Naive thymus-derived CD4-positive, alpha-beta T cell (primary cell): ENCODE data around the gene ATP5F1A. TPM values are rescaled to one million over a fixed set of nuclear protein-coding genes. Genes with fewer than 3 reads are reported as not detected.
"Not testable (repeated sequence)": the region's sequence is repeated elsewhere in the genome, so short reads cannot be mapped to it uniquely, and the experiment has no call there.

Experiments used
- ATAC-seq: fragments of 150-1000 bp; cut with Tn5 transposase; 2 replicates; pipeline ENCODE4 v1.10.0; 2021; ENCODE audit warnings: mild to moderate bottlenecking, moderate library complexity
- CTCF ChIA-PET: fragments of 350-600 bp; sonication (Branson Sonifier 250); formaldehyde crosslinking; loops from one replicate; lab custom pipeline; 2021; ENCODE audit warnings: antibody characterized with exemption; lab: Charles Lee
- POLR2A ChIA-PET: fragments of 350-600 bp; sonication (Branson Sonifier 250); formaldehyde crosslinking; loops from one replicate; lab custom pipeline; 2021; ENCODE audit warnings: antibody characterized with exemption, inconsistent platforms; lab: Charles Lee
- DNase-seq, 9 donors: peaks; one replicate each; pipeline versions ENCODE4 v3.0.0 to v3.0.0-alpha.2; 2020 to 2022; ENCODE audit warnings: mixed read lengths in 1 of 9
- H3K27ac ChIP-seq: one replicate; pipeline ENCODE4 v1.7.0; 2013; ENCODE audit warnings: mild to moderate bottlenecking, low read depth, low read length, moderate library complexity
- H3K27me3 ChIP-seq, 2 donors: one replicate each; pipeline ENCODE4 v1.7.0; 2013; ENCODE audit warnings: low read length in 2 of 2, mild to moderate bottlenecking in 2 of 2, moderate library complexity in 2 of 2; ENCODE audit not compliant: control insufficient read depth in 2 of 2, insufficient read depth in 2 of 2
- H3K36me3 ChIP-seq, 3 experiments: 1 replicate in 2 of 3; 2 replicates in 1 of 3; pipeline ENCODE4 v1.7.0; 2013; ENCODE audit warnings: low read length in 3 of 3, mild to moderate bottlenecking in 3 of 3, moderate library complexity in 1 of 3; ENCODE audit not compliant: insufficient read depth in 3 of 3, control insufficient read depth in 2 of 3
- H3K4me1 ChIP-seq, 2 donors: one replicate each; pipeline ENCODE4 v1.7.0; 2013; ENCODE audit warnings: low read length in 2 of 2, mild to moderate bottlenecking in 2 of 2, moderate library complexity in 1 of 2; ENCODE audit not compliant: control insufficient read depth in 2 of 2, insufficient read depth in 2 of 2
- H3K4me3 ChIP-seq: 2 replicates; pipeline ENCODE4 v1.7.0; 2013; ENCODE audit warnings: mild to moderate bottlenecking, low read length
- H3K9me3 ChIP-seq, 3 experiments: 1 replicate in 2 of 3; 2 replicates in 1 of 3; pipeline ENCODE4 v1.7.0; 2013; ENCODE audit warnings: low read length in 3 of 3; ENCODE audit not compliant: control insufficient read depth in 2 of 3
- H3K27ac Mint-ChIP-seq, 9 donors: one replicate each; pipeline ENCODE4 v1.8.0; 2020 to 2022; ENCODE audit warnings: mixed read lengths in 9 of 9, mild to moderate bottlenecking in 8 of 9, moderate library complexity in 5 of 9, inconsistent platforms in 2 of 9
- H3K27me3 Mint-ChIP-seq, 5 donors: one replicate each; pipeline ENCODE4 v1.8.0; 2021 to 2022; ENCODE audit warnings: mixed read lengths in 5 of 5, mild to moderate bottlenecking in 1 of 5
- H3K36me3 Mint-ChIP-seq, 5 donors: one replicate each; pipeline ENCODE4 v1.8.0; 2020 to 2022; ENCODE audit warnings: mixed read lengths in 5 of 5, mild to moderate bottlenecking in 3 of 5, inconsistent platforms in 1 of 5
- H3K4me1 Mint-ChIP-seq, 7 donors: one replicate each; pipeline ENCODE4 v1.8.0; 2020 to 2022; ENCODE audit warnings: mixed read lengths in 7 of 7, mild to moderate bottlenecking in 3 of 7, inconsistent platforms in 1 of 7
- H3K4me3 Mint-ChIP-seq, 10 donors: one replicate each; pipeline ENCODE4 v1.8.0; 2020 to 2022; ENCODE audit warnings: mild to moderate bottlenecking in 10 of 10, mixed read lengths in 10 of 10, moderate library complexity in 6 of 10, inconsistent platforms in 2 of 10
- H3K9me3 Mint-ChIP-seq, 11 donors: one replicate each; pipeline ENCODE4 v1.8.0; 2020 to 2022; ENCODE audit warnings: mixed read lengths in 11 of 11, mild to moderate bottlenecking in 4 of 11, inconsistent platforms in 1 of 11, moderate library complexity in 1 of 11
- intact Hi-C, 2 donors: fragments of 100-400 bp; cut with micrococcal nuclease; formaldehyde crosslinking; loops; one replicate each; pipeline ENCODE4 v1.15.1; 2023
- polyA plus RNA-seq, 2 donors: library from polyadenylated mRNA; unstranded; fragments of 300-500 nt; fragmentation: Illumina TruSeq; gene quantifications; one replicate each; pipeline ENCODE4 v1.2.3, GENCODE V29; 2021
- total RNA-seq, 6 experiments: library from RNA in 5 of 6; stranded (reverse) in 5 of 6; gene quantifications; 1 replicate in 5 of 6; 2 replicates in 1 of 6; pipeline ENCODE4 v1.2.3 and lab custom pipeline; 2021 to 2026

ATP5F1A gene
- total RNA-seq (100 to 1,000 TPM; 181 to 311 (median 212) TPM), polyA plus RNA-seq (100 to 1,000 TPM; 484 to 541 TPM), total RNA-seq (lab: John Stamatoyannopoulos, UW) (207 reads per million, percentile 93 among the genes with 10 or more reads in this experiment)

- Histone ChIP-seq H3K27me3 (no peaks in the 10 kb centered on the region), H3K4me1 (peaks cover 18 to 32% of the 10 kb centered on the region in 2 donors), H3K27ac (peak within 1 kb of the TSS; percentile 94), H3K4me3 (peak within 1 kb of the TSS; percentile 92), H3K36me3 (peaks cover 0 to 12% (median 0%) of the 10 kb centered on the region in 3 experiments), H3K9me3 (no peaks in the 10 kb centered on the region)
- Mint-ChIP-seq H3K36me3 (peaks cover 0 to 11% (median 7%) of the 10 kb centered on the region in 5 donors), H3K27ac (peak within 1 kb of the TSS; percentile 94 to 99 (median 97)), H3K9me3 (peaks cover 0 to 3% (median 0%) of the 10 kb centered on the region in 11 donors), H3K4me1 (peaks cover 18 to 43% (median 35%) of the 10 kb centered on the region in 7 donors), H3K4me3 (peak within 1 kb of the TSS; percentile 92 to 99 (median 96)), H3K27me3 (peaks cover 0 to 2% (median 0%) of the 10 kb centered on the region in 5 donors)
- ChIA-PET CTCF (interaction anchor here (1.0 to 1.9 kb wide), 3 partner anchors 25 to 560 kb away, joined by 3 to 8 read pairs (median 4); a partner anchor contains a TSS), POLR2A (interaction anchor here (0.8 to 1.6 kb wide), 7 partner anchors 9 to 367 kb away, joined by 3 to 6 read pairs (median 3); a partner anchor contains a TSS)
- peak; percentile 69 to 86 (median 80) for DNase-seq
- intact Hi-C loops, result loop anchor here (1.0 to 5.0 kb wide), 10 partner anchors 59 to 1834 kb away; partner anchors contain the start of genes EPG5 (in 2 of the 2) and SMAD2 (in 2 of the 2)
- peak; percentile 94 for ATAC-seq
Observed at GRCh38 chr18:46097801-46098615, at the start of gene ATP5F1A. Gene ATP5F1A, minus strand, starts transcription at chr18:46098296. Its CDS starts 65 bp downstream, at chr18:46098231.

- H3K9me3 ChIP-seq, result no peaks in the 10 kb centered on the region
- no peaks in the 10 kb centered on the region for H3K36me3 ChIP-seq
- no peaks in the 10 kb centered on the region for H3K4me1 ChIP-seq
- intact Hi-C loops, result no loop called here
- Mint-ChIP-seq H3K36me3 (peaks cover 0 to 12% (median 4%) of the 10 kb centered on the region in 5 donors), H3K9me3 (no peaks in the 10 kb centered on the region), H3K27ac (no peak overlapping the region), H3K27me3 (no peaks in the 10 kb centered on the region), H3K4me3 (no peak overlapping the region), H3K4me1 (peaks cover 0 to 4% (median 0%) of the 10 kb centered on the region in 7 donors)
- CTCF ChIA-PET, result interaction anchor here (1.5 kb wide), 1 partner anchor 517 kb away, joined by 6 read pairs; no protein-coding TSS in a partner anchor
- POLR2A ChIA-PET, result no interaction called here
- H3K27ac ChIP-seq, result no peak overlapping the region
- no peak overlapping the region for H3K4me3 ChIP-seq
- ATAC-seq (no peak), DNase-seq (no peak)
- H3K27me3 ChIP-seq, result no peaks in the 10 kb centered on the region
Observed at GRCh38 chr18:46141199-46141598, 43.1 kb upstream of the ATP5F1A start.

- intact Hi-C loops, result no loop called here
- no peaks in the 10 kb centered on the region for H3K27me3 Mint-ChIP-seq
Observed at GRCh38 chr18:46140173-46140572, 42.1 kb upstream of the ATP5F1A start.

GRCh38 chr18:46134920-46135675 is 37.0 kb upstream of the ATP5F1A start:
- no peaks in the 10 kb centered on the region for H3K27me3 ChIP-seq
- ChIA-PET CTCF (no interaction called here), POLR2A (no interaction called here)
- Mint-ChIP-seq H3K4me3 (no peak overlapping the region), H3K36me3 (peaks cover 0 to 13% (median 0%) of the 10 kb centered on the region in 5 donors), H3K27me3 (no peaks in the 10 kb centered on the region), H3K27ac (peak overlapping the region in 4 of 9 donors; percentile 19 to 72 (median 26)), H3K4me1 (peaks cover 0 to 4% (median 0%) of the 10 kb centered on the region in 7 donors), H3K9me3 (no peaks in the 10 kb centered on the region)
- H3K27ac ChIP-seq, result no peak overlapping the region
- intact Hi-C loops, result no loop called here
- no peaks in the 10 kb centered on the region for H3K4me1 ChIP-seq
- H3K9me3 ChIP-seq, result no peaks in the 10 kb centered on the region
- peaks cover 0 to 2% (median 0%) of the 10 kb centered on the region in 3 experiments for H3K36me3 ChIP-seq
- ATAC-seq (no peak), DNase-seq (no peak)
- H3K4me3 ChIP-seq, result no peak overlapping the region

More at GRCh38 chr18:46140173-46140572, 42.1 kb upstream of the ATP5F1A start:
- Mint-ChIP-seq H3K9me3 (no peaks in the 10 kb centered on the region), H3K27ac (peak overlapping the region in 2 of 9 donors; percentile 34 to 87), H3K4me3 (no peak overlapping the region), H3K36me3 (peaks cover 0 to 12% (median 4%) of the 10 kb centered on the region in 5 donors), H3K4me1 (peaks cover 0 to 4% (median 0%) of the 10 kb centered on the region in 7 donors)
- no peak overlapping the region for H3K27ac ChIP-seq
- H3K4me3 ChIP-seq, result no peak overlapping the region
- H3K36me3 ChIP-seq, result no peaks in the 10 kb centered on the region
- H3K9me3 ChIP-seq, result no peaks in the 10 kb centered on the region
- no peaks in the 10 kb centered on the region for H3K27me3 ChIP-seq
- H3K4me1 ChIP-seq, result no peaks in the 10 kb centered on the region
- CTCF ChIA-PET, result interaction anchor here (0.8 to 1.5 kb wide), 3 partner anchors 11 to 518 kb away, joined by 3 to 6 read pairs (median 3); no protein-coding TSS in a partner anchor
- POLR2A ChIA-PET, result interaction anchor here (0.8 kb wide), 1 partner anchor 43 kb away, joined by 3 read pairs; no protein-coding TSS in a partner anchor
- ATAC-seq (no peak), DNase-seq (no peak)

- POLR2A ChIA-PET, result interaction anchor here (0.6 kb wide), 1 partner anchor 29 kb away, joined by 3 read pairs; the partner anchor contains the start of gene HAUS1
Observed at GRCh38 chr18:46133534-46133933, 35.4 kb upstream of the ATP5F1A start.

GRCh38 chr18:46130549-46130948 is 32.5 kb upstream of the ATP5F1A start:
- H3K4me1 Mint-ChIP-seq, H3K27me3 ChIP-seq, ATAC-seq, H3K9me3 ChIP-seq, POLR2A ChIA-PET, DNase-seq, H3K4me3 ChIP-seq, intact Hi-C loops, H3K9me3 Mint-ChIP-seq, H3K27ac ChIP-seq, H3K4me3 Mint-ChIP-seq, H3K27me3 Mint-ChIP-seq, CTCF ChIA-PET, H3K4me1 ChIP-seq: not testable (repeated sequence)
- Mint-ChIP-seq H3K27ac (peak overlapping the region in 1 of 9 donors; percentile 49), H3K36me3 (peaks cover 4 to 33% (median 14%) of the 10 kb centered on the region in 5 donors)
- peaks cover 0 to 31% (median 3%) of the 10 kb centered on the region in 3 experiments for H3K36me3 ChIP-seq

More at GRCh38 chr18:46133534-46133933, 35.4 kb upstream of the ATP5F1A start:
- peaks cover 4 to 20% (median 5%) of the 10 kb centered on the region in 5 donors for H3K36me3 Mint-ChIP-seq
- peaks cover 0 to 16% (median 0%) of the 10 kb centered on the region in 3 experiments for H3K36me3 ChIP-seq
- H3K9me3 ChIP-seq, result no peaks in the 10 kb centered on the region
- intact Hi-C loops, result no loop called here
- no peaks in the 10 kb centered on the region for H3K9me3 Mint-ChIP-seq
- DNase-seq (no peak), ATAC-seq (no peak)
- peaks cover 0 to 4% (median 0%) of the 10 kb centered on the region in 7 donors for H3K4me1 Mint-ChIP-seq
- no peaks in the 10 kb centered on the region for H3K27me3 ChIP-seq
- no peaks in the 10 kb centered on the region for H3K4me1 ChIP-seq
- H3K27ac ChIP-seq, result no peak overlapping the region
- no peak overlapping the region for H3K4me3 Mint-ChIP-seq
- H3K27ac Mint-ChIP-seq, result peak overlapping the region in 2 of 9 donors; percentile 34 to 69
- no peak overlapping the region for H3K4me3 ChIP-seq
- CTCF ChIA-PET, result no interaction called here
- H3K27me3 Mint-ChIP-seq, result no peaks in the 10 kb centered on the region
